Posterior vena cava (tissue), 2 donors: ENCODE results near the gene GGT1. TPM values are rescaled to one million over a fixed set of nuclear protein-coding genes. Genes with fewer than 3 reads are reported as not detected.
"Not testable (repeated sequence)": the region's sequence is repeated elsewhere in the genome, so short reads cannot be mapped to it uniquely, and the experiment has no call there.

ENCODE experiments used
- DNase-seq: peaks from one replicate; pipeline ENCODE4 v3.0.0-alpha.2; 2020; ENCODE audit warnings: low spot score
- intact Hi-C, 2 donors: fragments of 100-400 bp; cut with DNase I; formaldehyde crosslinking; loops; one replicate each; pipeline versions ENCODE4 v1.14.1 to v1.14.2; 2022 to 2023
- long read RNA-seq, 2 donors: library from polyadenylated mRNA; unstranded; transcript quantifications; one replicate each; pipeline ENCODE4 v2.0.0, GENCODE V29; 2020 to 2021
- total RNA-seq, 2 donors: library from RNA; stranded (reverse); fragmentation: NEBNext Ultra II Directional; extraction: Animal tissue kit (Norgen Biotek cat#: 25700); gene quantifications; one replicate each; pipeline ENCODE4 v1.2.1, GENCODE V29; 2021
- donor health status: DM: yes; HTN: yes; CAD: no.
- donor health status: DM: yes; HTN: yes; CAD: no.

Gene GGT1
- 1 to 10 TPM; 5.1 to 6.3 TPM for total RNA-seq
- long read RNA-seq, donor 1, result 0 reads
- long read RNA-seq, donor 2, partial matches to known transcripts, result 0 of 7 reads
- long read RNA-seq, donor 2, other reads (novel, unspliced or antisense), result 4 of 7 reads

DNA sequence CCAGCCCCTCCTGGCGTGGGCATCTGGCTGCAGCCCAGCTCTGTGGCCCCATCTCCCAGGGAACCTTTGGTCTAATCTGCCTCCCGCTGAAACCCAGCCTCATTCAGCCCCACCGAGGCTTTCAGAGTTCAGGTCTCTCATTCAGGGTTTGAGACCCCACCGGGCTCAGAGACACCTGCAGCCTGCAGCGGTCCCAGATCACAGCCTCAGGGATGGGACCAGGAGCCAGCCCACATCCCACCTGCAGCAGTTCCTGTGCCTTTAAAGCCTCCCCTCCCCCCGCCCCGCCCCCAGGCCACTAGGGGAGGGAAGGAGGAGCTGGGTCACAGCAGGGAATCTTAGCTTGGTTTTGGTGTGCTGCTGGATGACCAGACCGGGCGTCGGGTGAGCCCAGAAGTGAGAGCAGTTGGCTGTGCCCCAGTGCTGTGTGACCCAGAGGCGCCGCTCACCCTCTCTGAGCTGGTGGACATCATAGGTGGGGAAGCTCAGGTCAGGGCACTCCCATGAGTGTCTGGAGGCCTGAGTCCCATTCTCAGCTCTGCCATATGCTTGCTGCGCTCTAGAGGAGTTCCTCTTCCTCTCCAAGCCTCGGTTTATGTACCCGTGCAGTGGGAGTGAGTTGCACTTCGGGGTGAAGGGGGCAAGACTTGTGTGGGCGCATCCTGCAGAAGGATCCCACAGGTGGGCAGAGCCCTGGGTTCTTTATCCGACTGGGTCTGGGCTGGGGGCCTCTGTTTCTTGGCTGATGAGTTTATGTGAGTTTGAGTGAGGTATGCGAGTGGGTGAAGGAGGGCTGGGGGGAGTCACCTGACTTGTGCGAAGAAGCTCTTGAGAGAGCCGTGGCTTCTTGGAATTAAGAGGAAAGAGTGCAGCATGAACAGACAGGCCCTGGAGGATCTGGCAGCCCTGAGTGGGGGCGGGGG, at the start of gene GGT1:
TSS of gene GGT1 (plus strand) at position 347 of the 923 bp plus-strand sequence. CDS start 7,889 bp downstream, outside the sequence.
- DNase-seq, result peak; percentile 63
- intact Hi-C loops, result not testable (repeated sequence)

DNA sequence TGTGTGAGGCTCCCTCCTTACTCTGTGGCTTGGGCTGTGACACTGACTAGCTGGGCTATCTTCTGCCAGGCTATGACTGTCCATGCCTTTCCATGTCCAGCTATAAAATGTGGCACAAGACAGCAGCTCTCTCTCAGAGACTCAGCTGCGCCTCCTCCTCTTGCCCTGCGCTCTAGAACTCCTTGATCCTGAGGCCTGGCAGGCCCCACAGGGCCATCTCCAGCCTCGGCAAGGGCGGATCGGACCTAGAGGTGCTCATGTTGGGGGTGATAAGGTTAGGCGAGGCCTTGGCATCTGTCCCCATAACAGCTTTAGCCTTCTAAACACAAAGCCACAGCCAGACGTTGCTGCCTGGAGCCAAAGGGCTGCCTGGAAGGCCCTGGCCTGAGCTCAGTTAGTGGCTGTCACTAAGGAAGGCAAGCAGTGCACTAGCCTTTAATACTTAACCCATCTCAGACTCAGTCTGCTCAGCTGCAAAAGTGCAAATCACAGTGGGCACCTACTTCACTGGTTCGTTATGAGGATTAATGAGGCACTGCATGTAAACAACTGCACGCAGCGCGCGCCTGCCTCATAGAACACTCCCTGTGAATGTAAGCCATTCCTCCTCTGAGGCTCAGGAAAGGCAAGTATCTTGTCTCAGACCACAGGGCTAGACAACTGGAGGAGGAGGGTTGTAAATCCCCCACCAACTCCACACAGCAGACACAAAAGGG, 49.2 kb upstream of the GGT1 start:
- no peak for DNase-seq
- intact Hi-C loops, result no loop called here

DNA sequence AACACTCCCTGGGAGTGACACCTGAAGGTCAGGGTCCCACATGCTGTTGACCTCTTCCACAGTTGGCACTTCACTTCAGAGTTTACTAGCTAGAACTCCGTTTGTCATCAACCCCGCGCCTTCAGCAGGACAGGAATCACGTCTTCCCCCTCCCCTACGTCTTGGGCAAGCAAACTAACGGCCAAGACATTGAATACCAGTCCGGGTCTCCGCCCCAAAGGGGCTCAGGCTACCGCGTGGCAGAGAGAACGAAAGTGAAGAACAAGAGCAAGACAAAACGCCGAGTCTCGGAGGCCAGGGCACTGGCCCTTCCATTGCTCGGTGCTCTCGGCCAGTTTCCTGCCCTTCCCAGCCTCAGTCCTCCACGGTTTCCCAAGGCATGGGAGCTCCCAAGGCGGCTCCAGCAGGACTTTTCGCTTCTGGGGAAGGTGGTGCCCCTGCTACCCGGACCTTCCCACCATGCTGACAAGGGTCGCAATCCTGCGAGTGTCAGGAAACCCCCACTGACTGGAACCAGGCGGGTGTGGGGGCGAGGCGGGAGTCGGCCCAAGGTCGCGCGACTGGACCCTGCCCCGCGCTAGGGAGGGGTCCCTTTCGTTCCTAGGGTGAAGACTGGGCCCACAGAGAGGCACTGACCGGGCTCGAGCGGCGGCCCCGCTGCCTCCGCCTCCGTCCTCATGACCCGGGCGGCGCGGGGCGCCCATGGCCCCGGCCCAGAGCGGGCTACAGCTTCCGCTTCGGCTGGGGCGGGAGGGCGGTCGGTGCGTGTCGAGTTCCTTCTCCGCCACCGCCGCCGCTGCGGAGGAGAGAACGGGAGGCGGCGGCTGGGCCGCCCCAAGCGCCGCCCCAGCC, 48.5 kb upstream of the GGT1 start, which contains the start of gene GUCD1:
TSS of gene GUCD1 (minus strand) at position 826 of the 852 bp plus-strand sequence. CDS start at position 679, 147 bp downstream.
- intact Hi-C loops, result no loop called here
- DNase-seq, result no peak

DNA sequence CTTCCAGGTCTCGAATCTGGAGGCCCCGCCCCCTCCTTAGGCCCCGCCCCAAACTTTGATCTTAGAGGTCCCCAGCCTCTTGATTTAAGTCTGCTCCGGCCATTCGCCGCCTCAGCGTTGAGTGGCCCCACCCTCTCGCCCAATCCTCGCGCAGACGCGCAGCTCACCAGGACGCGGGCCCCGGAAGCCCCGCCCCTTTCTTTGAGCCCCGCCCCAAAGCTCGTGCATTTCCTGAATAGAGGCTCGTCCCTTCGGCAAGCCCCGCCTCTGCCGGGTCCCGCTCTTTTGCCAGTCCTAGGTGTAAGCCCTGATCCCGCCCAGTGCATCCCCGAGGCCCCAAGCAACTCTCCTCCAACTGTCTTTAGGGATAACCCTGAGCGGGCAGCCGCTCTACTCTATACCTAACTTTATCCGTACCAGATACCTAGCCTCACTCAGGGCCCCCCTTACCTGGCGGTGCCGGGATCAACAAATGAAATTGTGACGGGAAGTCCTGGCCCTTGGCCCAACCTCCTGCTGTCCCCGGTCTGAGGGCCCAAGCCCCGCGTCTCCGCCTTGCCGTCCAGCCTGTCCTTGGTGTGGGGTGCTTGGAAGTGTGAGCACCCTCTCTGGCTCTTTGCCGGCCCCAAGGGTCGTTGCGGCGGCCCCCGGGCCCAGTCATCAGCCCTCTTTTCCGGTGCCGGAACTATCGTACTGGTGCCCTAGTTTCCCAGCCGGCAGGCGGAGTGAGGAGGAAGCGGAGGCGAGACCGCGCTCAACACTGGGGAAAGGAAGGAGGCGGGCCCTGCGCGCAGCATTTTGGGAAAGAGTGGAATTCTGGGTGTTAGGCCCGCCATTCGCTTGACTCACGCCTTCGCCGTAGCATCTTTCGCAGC, 47.6 kb upstream of the GGT1 start, which contains the start of gene SNRPD3:
TSS of gene SNRPD3 (plus strand) at position 835 of the 875 bp plus-strand sequence. CDS start 1,676 bp downstream, outside the sequence.
- DNase-seq, result peak; percentile 100
- intact Hi-C loops, result no loop called here

DNA sequence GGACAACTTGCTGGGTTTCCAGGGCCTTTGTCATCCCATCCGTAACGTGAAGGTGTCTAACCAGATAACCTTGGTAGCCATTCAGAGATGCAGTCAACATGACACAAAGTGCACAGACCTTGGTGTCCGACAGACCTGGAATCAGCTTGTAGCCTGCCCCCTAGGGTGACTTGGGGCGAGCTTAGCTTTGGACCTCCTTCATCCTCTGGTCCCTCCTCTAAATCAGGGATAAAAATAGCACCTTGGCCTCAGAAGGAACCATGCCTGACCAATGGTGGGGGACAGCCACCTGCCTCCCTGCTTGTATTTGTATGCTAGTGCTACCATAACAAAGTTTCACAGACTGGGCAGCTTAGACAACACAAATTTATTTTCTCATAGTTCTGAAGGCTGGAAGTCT, 43.5 kb upstream of the GGT1 start:
- intact Hi-C loops, result no loop called here
- DNase-seq, result peak; percentile 24

DNA sequence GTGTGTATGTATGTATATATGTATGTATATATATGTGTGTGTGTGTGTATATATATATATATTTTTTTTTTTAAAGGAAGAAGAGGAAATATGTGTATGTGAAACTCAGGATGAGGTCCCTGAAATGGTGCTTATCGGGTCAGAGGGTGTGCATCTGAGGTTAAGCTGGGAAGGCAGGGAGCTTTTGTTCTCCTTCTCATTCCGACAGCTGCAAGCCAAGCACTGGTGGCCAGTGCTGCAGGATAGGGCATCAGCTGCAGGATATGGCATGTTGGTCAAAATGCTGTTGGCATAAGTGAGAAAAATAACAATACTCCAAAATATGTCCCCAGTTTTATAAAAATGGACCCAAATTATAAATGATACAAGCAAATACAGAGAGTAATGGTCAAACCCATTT, 39.7 kb upstream of the GGT1 start:
- DNase-seq, result peak; percentile 14
- intact Hi-C loops, result no loop called here

DNA sequence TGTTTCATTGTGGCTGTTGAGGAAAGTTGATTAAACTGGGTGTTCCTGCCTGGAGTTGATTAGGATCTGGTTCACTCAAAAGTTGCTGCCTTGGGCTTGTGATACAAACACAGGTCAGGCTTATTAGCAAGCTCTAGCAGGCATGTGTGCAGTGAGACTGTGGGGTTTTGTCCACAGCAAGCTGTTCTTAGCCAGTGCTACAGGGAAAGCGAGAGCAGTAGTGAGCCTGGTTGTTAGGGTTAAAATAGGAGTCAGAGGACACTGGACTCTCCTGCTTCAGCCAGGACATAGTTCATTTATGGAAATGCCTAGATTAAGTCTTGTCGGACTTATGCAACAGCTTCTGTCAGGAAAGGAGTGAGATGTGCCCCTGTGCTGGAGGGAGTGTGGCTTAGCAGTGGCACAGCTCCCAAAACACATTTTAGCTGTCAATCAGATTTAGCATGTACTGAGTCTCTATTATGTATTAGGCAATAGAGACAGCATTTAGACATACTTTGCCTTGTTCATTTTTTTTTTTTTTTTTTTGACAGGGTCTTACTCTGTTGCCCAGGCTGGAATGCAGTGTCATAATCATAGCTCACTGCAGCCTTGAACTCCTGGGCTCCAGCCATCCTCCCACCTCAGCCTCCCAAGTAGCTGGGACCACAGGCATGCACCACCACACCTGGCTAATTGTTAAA, 38.5 kb upstream of the GGT1 start:
- DNase-seq, result no peak
- intact Hi-C loops, result no loop called here

DNA sequence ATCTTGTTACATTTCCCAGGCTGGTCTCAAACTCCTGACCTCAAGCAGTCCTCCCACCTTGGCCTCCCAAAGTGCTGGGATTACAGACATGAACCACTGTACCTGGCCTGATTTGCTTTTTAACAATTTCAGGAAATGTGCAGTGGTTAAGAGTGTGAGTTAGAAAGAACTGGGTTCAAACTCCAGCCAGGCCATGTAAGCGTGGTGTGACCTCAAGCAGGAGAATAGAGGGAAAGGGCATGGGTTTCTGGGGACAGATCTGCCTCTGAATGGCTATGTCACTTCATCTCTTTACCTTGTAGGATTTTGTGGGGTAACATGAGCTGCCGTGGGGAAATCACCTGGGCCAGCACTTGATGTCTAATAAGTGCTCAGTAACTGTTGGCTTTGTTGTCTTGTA, 37.9 kb upstream of the GGT1 start:
- peak; percentile 12 for DNase-seq
- intact Hi-C loops, result no loop called here

DNA sequence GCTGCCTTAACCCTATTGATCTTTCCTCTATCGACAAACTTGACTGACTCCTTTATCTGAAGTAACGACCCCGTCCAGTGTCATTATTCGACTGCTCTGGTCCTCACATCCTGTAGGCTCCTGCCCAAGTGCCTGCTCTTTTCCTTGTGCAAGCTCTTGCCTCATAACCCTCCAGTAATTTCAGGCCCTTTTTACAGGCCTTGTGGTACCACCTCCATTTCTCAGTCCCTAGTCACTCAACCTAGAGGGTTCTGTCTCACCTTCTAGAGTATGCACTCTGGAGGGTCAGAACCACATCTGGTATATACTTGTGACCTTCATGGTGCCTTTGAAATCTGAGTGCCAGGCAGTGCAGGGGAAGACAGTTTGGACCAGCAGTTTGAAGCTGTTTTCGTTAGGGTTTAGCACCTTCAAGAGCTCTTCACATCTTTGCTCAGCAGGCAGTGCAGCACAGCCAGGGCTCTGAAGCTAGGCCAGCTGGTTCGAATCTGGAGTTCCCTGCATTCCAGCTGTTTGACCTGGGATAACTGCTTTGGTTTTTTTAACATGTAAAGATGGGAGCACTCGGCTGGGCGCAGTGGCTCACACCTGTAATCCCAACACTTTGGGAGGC, 36.0 kb upstream of the GGT1 start:
- intact Hi-C loops, result no loop called here
- peak; percentile 25 for DNase-seq

DNA sequence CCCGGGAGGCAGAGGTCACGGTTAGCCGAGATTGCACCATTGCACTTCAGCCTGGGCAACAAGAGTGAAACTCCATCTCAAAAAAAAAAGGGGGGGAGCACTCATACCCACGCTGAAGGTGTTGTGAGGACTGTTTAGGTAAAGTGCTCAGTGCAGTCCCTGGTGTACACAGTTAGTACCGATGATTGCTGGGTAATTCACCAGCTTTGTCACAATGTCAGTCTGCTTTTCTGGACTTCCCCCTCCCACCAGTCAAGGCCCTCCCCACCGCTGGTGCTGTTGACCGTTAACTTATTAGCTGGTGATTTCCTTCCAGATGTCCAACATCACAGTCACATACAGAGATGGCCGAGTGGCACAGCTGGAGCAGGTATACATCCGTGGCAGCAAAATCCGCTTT, 35.3 kb upstream of the GGT1 start:
- peak; percentile 54 for DNase-seq
- intact Hi-C loops, result no loop called here

DNA sequence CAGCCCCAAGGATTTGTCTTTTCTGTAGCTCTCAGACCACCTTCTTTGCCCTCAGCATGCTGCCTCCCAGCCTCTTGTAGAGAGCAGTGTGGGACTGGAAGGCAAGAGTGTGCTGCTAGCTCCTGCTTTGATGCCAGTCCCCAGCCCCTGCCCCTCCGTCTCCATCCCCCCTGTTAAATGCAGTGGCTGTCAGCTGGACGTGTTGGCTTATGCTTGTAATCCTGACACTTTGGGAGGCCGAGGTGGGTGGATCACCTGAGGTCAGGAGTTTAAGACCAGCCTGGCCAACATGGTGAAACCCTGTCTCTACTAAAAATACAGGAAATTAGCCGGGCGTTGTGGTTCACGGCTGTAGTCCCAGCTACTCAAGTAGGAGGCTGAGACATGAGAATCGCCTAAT, 31.7 kb upstream of the GGT1 start:
- DNase-seq, result peak; percentile 47
- intact Hi-C loops, result no loop called here

DNA sequence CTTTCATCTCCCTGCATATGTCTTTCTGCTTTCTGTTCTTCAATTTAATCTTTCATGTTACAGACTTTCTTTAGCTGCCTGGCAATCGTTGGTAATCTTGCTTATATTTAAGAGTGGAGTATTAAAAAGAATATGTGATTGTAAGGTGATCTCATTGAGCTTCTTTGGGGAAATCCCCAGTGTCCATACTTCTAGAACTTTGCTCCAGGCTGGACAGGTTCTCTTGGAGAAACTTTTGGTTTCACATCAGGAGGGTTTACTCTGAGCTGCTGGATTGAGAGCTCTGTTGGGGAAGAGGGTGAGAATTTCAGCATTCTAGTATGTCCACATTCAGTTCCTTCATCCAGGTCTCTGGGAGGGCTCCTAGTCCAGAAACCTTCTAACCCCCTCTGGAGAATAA, 26.2 kb upstream of the GGT1 start:
- intact Hi-C loops, result loop anchor here in 1 of 2 donors (1.0 kb wide), 1 partner anchor 32 kb away; no protein-coding TSS in a partner anchor
- no peak for DNase-seq

DNA sequence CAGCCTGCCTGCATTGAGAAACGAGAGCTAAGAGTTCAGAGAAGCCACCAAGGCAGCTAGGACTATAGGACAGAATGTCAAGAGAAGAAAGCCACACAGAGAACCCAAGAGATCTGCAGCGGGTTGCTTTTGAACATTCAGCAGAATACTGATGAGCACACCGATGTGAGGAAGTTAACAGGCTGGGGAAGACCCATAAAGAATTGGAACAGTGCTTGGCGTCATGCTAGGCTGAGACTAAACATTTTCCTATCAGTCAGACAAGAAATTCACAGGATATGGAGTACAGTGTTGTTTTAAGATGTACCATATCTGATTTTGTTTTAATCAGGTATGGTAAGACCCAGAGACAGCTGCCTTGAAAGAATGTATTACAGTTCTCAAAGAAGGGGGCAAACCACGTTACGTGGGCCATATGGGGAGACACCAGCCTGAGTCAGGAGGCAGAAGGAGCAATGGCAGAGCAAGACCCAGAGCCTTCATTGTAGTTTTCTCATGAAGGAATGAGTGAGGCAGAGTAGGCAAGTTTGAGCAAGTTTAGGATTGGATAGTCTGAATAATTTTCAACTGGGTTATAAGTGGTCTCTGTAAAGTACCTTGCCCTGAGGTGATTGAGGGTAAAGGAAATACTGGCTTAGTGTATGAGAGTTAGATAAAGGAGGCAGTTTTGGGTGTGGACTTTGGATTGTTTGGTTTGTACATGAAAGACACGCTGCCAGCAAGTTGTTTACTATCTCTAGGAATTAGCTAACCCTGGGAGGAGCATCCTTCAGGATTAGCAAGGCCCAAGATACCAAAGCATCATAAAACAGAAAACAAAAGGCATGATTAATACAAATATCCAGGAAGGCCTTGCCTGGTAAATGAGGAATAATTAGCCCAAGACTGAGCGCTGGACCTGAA, 24.4 kb upstream of the GGT1 start:
- intact Hi-C loops, result no loop called here
- peak; percentile 7 for DNase-seq

DNA sequence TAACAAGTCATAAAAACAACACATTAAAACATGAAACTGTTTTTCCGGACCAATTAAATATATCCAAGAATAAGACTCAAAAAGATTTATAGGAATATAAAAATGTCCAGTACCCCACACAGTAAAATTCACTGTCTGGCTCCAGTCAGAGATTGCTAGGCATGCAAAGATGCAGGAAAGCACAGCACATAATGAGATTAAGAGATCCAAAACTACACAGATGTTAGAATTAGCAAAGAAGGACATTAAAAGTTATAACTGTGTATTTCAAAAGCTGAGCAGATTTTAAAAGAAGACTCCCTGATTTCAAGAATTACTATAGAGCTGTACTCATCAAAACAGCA, 23.8 kb upstream of the GGT1 start:
- no peak for DNase-seq
- intact Hi-C loops, result no loop called here

DNA sequence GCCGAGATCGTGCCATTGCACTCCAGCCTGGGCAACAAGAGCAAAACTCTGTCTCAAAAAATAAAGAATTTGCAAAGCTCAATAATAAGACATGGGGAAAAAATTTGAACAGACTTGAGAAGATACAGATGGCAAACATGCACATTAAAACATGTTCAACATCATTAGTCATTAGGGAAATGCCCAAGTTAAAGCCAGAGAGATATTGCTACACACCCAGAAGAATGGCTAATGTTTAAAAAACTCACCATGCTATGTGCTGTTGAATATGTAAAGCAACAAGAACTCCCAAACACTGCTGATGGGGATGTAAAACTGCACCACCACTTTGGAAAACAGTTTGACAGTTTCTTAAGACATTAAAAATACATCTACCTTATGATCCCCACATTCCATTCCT, 22.7 kb upstream of the GGT1 start:
- DNase-seq, result no peak
- intact Hi-C loops, result no loop called here

DNA sequence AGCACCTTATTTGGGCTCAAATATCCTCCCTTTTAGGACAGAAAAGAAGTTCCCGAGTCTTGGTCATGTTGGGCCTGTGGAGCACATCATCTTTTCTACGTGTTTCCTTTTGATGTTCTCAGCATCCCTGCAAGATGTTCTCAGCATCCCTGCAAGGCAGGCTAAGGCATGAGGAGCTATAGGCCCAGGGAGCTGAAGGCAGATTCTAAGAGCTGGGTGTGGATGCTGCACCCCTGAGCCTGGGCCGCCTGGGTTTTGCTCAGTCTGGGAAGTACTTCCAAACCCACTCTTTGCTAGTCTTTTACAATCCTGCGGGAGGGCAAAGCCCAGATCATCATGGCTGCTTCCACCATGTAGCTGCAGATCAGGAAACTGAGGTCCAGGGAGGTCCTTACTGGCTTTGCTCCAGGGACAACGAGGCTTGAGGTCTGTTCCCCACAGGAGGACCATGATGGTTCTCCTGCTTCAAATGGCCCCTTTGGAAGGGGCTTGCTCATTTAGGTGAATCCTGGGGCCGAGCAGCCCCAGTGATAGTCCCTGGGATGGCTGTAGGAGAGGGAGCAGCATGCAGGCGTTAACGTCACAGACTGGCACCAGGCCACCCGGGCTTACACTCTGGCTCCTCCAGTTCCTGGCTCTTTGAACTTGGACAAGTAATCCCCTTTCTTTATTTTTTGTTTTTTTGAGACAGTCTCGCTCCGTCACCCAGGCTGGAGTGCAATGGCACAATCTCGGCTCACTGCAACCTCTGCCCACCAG, 20.8 kb upstream of the GGT1 start:
- DNase-seq, result peak; percentile 88
- intact Hi-C loops, result no loop called here
